GM18507 (cell line): ENCODE data around the gene LRRC3.

Experiments used
- DNase-seq: peaks from one replicate; pipeline ENCODE4 v3.0.0; 2011; ENCODE audit warnings: low read depth; ENCODE audit not compliant: insufficient read length; ENCODE audit errors: extremely low spot score
- FAIRE-seq: peaks from 2 replicates; lab custom pipeline; 2011; peaks lifted over from hg19 to GRCh38; lab: Jason Lieb, UNC

Gene LRRC3

DNA sequence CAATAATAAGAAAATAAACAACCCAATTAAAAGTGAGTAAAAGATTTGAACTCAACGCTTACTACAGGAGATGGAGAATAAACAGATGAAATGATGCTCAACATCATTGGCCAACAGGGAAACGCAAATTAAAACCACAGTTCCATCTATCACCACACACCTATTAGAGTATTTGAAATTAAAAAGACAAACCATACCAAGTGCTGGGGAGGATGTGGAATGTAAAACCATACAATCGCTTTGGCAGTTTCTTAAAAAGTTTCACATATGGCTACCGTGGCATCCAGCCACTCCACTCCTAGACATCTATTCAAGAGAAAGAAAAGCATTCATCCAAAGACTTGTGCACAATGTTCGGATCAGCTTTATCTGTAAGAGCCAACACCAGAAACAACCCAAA, 1.3 kb upstream of the LRRC3 start:
- FAIRE-seq: no peak
- DNase-seq: no peak

DNA sequence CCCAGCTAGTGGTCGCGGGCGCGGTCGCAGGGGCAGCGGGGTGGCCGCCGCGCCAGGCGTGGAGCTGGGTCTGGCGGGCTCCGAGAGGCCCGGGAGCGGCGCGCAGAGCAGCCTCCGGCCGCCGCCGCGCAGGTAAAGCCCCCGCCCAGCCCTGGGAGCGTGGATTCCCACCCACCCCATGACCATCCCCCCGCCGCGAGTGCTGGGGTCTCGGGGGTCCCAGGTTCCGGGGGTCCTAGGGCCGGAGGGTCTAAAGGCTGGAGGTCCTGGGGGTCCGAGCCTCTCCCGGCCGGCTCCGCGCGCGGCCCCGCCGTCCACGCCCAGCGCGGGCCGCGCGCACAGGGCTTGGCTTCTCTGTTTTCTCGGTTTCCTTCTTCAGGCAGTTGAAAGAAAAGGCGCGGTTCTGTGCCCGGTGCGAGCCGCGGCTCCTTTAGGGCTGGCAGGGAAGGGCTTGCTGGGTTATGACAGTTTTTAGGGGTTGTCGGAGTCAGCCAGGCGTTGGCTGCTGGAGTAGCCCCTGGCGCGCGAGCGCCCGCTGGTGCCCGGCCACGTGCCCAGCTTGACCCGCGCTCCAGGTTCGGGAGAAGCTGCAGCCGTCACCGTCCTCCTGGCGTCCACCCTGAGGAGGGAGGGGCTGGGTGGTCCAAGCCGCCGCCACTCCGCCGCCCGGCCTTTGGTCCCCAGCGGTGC, 359 bp downstream of the LRRC3 start:
- FAIRE-seq: no peak
- peak; percentile 28 for DNase-seq

DNA sequence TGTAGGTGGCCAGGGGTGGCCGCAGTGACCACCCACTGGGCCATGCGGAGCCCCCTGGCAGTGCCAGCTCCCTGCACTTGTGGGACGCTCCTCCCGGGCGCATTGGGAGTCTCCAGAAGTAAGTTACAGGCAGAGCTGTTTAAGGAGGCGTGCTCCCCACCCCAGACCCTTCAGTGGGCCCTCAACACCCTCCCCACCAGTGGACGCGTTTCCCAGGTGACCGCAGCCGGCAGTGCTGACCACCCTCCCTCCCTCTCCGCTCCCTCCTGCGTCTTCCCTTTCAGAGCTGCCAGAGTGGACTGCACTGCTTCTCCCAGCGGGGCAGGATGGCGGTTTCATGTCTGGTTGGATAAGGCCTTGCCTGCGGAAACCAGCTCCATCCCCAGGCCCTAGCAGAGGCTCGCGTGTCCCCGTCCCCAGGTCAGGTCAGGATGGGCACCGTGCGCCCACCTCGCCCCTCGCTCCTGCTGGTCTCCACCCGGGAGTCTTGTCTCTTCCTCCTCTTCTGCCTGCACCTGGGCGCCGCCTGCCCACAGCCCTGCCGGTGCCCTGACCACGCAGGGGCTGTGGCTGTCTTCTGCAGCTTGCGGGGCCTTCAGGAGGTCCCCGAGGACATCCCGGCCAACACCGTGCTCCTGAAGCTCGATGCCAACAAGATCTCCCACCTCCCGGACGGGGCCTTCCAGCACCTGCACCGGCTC, 1.1 kb downstream of the LRRC3 start:
- DNase-seq: no peak
- FAIRE-seq: no peak

DNA sequence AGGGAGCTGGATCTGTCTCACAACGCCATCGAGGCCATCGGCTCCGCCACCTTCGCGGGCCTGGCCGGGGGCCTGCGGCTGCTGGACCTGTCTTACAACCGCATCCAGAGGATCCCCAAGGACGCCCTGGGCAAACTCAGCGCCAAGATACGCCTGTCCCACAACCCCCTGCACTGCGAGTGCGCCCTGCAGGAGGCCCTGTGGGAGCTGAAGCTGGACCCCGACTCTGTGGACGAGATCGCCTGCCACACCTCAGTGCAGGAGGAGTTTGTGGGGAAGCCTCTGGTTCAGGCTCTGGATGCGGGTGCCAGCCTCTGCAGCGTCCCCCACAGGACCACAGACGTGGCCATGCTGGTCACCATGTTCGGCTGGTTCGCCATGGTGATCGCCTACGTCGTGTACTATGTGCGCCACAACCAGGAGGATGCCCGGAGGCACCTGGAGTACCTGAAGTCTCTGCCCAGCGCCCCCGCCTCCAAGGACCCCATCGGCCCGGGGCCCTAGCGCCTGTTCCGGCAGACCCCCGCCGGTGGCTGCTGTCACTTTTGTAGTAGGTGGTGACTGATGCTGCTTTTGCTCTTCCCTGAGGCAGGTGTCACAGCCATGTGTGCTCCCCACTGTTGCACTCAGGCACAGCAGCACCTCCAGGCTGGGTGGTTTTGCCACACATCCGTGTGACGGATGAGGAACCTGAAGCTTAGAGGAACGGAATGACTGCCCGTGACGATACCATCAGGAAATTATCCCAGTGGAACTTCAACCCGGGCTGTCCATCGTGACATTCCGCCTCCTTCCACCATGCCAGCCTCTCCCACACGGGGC, 1.8 kb downstream of the LRRC3 start:
- DNase-seq (no peak), FAIRE-seq (no peak)

DNA sequence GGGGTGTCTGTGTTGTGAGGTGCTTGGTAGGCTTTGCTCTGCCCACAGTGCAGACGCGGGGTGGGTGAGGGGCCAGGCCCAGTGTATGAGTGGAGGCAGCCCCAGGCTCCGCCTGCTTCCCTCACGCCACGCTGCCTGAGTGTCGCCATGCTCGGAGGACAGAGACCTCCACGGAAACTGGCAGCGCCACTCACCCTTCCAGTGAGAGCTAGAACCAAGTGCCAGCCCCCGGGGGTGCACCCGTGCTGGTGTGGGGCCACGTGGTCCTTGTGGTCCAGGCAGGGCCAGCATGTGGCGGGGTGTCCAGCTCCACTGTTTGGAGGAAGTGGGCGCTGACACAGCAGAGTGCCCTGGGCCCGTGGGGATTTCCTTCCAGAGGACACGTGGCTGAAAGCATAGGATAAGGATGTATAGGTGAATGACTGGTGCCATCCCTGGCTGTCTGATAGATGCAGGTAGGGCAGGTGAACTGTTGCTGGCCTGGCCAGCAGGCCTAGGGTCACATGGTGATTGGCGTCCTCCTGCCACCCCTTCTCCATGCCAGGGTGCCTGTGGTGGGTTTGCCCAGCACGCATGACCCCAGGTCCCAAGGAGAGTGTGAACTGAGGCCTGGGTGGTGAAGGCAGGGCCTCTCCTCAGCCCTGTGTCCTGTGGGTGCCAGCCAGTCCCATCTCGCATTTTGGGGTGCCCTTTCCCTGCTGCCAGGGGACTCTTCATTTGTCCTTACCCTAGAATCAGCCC, 3.8 kb downstream of the LRRC3 start:
- no peak for FAIRE-seq

DNA sequence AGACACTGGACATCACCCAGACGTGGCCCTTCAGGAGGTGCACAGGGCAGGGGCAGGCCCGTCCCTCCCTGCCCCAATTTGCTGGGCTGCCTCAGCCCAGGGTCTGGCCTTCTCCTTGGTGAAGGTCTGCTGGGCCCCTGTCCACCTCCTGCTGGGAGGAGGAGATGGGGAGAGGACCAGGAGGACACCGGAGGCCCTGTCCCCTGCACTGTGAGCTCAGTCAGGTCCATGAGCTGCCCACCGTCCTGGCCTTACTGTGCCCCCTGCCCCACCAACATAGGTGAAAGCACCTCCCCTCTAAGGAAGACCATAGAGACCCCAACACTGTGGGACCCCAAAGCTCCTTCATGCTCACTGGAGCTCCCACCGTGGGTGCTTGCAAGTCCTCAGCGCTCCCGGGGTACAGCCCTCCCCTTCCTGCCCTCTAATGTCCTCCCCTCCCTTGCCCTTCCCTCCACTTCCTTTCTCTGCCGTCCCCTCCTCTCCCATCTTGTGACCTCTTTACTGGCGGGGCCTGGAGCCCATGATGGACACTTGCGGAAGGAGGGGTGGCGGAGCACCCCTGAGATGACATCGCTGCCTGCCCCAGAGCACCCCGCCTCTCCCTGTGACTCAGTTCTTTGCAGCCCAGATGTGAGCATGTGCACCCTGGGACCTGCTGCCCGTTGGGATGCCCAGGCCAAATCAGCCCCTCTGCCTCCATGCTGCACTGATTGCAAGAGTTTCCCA, 4.6 kb downstream of the LRRC3 start:
- FAIRE-seq (no peak), DNase-seq (no peak)

More for the DNA sequence above, 3.8 kb downstream of the LRRC3 start:
- no peak for DNase-seq

DNA sequence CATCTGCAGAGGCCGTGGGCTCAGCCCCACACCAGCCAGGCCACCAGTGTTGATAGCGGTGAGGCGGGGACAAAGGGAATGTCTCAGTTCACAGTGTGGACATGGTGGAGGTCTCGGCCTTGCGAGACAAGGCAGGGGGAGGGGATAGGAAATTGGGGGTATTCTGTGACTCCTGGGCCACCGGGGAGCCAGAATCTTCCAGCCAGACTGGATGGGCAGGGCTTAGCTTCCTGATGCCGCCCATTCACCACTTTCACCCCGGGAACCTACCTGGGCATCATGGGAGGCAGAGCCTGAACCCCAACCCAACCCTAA, 5.1 kb downstream of the LRRC3 start:
- DNase-seq: no peak
- no peak for FAIRE-seq

DNA sequence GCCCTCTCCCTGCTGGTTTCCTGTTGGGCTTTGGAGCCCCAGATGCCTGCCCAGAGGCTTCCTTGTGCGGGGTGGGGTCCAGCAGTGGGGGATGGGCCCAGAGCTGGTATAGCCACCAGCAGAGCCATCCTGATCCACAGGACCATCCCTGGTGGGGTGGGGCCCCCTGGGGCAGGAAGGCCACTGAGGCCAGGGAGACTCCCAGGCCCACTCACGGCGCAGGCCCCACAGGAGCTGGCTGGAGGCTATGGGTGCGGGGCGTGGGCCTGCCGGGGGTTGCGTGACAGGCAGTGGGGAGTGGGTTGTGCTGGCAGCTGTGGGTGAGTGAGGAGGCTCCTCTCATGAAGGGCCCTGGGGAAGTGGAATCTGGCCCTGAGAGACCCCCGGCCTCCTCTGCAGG, 5.7 kb downstream of the LRRC3 start:
- no peak for FAIRE-seq
- no peak for DNase-seq

DNA sequence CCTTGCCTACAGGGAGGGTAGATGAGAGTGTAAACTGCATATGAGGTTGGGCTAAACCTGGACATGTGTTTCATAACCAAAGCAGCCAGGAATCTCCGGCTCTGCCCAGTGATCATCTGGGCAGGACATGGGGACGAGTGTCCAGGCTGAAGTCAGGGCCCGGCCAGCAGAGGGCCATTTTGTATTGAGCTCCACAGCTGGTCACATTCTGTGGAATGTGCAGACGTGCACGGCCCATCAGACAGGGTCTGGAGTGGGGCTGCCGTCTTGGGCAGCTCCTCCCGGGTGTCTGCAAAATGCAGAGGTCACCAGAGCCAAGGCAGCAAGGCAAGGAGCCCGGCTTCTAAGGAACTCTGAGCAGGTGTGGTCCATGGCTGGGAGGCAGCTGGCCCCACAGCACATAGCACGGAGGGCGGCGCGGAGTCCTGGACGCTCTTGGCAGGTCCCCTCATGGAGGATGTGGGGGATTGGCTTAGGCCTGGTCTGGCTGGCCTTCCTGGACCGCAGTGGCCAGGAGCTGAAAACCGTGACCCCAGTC, 6.2 kb downstream of the LRRC3 start:
- DNase-seq (no peak), FAIRE-seq (no peak)

DNA sequence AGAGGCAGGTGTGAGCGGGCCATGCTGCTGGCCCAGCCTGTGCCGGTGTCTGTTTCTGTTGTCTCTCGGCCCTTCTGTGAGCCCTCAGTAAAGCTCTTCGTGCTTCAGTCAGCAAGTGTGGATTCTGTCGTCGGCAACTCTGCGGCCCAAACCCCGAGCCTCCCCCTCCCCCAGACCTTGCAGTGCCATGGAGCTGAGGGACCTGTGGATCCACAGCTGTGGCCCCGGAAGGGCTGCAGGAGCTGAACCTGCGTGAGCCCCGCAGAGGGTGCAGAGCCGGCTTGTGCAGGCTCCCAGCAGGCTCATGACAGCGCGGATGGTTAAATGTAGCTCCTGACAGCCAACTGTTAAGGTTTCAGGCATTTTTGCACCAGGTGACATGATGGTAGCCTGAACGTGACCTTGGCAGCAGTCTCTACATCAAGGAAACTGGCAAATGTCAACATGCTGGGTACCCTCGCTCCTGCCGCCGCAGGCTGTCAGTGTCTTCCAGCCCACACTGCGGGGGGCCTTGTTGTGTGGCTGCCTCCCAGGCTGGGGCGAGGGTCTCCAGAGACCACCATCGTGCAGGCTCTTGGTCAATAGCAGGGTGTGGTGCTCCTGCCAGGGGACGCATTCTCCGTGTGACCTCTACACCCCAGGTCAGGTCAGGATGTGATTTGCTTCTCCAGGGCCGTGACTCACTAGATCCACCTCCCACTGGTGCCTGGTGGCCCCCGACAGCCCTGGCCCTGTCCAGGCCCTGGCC, 7.0 kb downstream of the LRRC3 start:
- no peak for DNase-seq
- no peak for FAIRE-seq

DNA sequence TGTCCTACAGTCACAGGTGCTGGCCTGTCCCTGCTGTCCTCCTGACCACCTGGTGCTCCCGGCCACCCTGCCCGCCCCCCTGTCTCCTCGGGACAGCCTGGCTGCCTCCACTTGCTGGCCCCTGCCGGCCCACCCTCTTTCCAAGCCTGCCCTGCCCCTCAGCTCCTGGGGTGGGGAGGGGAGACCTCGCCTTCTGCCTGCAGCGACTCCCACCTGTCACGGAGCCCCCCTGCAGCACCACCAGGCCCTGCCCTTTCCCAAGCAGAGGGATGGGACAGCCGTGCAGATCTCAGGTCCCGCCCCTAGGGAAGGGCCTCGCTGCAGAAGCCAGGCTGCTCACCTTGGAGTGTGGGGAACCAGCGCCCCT, 7.5 kb downstream of the LRRC3 start:
- DNase-seq: no peak
- no peak for FAIRE-seq

DNA sequence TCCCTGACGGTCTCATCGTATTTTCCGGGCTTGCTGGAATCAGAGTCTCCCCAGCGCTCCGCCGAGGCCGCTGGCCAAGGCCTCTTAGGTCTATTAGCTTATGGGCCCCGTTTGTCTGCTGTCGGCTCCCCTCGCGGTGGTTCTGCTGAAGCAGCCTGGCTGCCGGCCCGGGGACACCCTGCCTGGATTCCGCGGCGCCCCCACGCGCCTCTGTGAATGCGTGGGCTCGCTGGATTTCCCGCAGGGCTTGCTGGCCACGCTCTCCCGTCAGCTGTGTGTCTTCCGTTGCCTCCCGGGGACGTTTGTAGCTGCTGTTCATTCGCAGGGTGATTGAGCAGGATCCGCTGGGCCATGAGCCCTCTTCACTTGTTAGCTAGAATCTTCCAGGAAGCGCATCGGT, 8.4 kb downstream of the LRRC3 start:
- DNase-seq (no peak), FAIRE-seq (no peak)

DNA sequence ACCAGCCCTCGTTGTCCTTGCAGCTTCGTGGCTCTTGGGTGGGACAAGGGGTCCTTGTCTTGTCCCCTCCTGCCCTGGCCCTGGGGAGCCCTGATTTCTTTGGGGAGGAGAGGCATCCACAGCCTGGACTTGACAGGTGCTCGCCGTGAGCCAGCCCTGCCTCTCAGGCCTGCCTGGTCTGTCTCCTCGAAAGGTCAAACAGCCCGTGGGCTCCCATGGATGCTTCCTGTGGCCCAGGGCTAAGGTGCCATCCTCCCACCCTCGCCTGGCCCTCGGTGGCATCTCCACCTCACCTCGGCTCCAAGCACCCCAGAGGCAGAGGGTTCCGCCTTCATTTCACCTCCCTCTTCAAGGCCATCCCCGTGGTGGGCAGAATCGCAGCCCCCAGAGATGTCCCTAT, 9.0 kb downstream of the LRRC3 start:
- no peak for FAIRE-seq
- DNase-seq: no peak

DNA sequence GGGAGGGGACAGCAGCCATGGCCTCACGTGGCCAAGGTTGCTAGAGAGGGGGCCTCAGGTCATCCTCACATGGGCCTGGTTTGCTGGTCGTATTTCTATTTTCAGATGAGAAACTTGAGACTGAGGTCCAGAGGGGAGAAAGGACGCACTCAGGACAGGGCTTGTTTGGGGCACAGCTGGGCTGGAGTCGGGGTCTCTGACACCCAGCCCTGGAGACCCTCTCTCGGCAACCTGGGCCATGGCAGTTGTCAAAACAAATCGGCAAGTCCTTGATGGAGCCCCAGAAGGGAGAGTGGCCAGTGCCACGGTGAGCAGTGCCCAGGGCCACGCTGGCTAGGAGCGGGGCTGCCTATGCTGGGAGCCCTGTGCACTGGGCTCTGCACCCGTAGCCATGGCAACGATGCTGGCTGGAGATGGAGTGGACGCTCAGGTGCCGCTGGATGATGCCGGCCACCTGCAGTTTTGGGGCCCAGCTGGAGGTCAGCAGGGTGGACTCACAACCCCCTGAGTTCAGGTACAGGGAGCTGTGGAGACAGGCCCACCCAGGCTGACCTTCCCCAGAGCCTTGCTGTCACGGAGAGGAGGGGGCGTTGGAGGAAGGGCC, 11.1 kb downstream of the LRRC3 start:
- DNase-seq (no peak), FAIRE-seq (no peak)

DNA sequence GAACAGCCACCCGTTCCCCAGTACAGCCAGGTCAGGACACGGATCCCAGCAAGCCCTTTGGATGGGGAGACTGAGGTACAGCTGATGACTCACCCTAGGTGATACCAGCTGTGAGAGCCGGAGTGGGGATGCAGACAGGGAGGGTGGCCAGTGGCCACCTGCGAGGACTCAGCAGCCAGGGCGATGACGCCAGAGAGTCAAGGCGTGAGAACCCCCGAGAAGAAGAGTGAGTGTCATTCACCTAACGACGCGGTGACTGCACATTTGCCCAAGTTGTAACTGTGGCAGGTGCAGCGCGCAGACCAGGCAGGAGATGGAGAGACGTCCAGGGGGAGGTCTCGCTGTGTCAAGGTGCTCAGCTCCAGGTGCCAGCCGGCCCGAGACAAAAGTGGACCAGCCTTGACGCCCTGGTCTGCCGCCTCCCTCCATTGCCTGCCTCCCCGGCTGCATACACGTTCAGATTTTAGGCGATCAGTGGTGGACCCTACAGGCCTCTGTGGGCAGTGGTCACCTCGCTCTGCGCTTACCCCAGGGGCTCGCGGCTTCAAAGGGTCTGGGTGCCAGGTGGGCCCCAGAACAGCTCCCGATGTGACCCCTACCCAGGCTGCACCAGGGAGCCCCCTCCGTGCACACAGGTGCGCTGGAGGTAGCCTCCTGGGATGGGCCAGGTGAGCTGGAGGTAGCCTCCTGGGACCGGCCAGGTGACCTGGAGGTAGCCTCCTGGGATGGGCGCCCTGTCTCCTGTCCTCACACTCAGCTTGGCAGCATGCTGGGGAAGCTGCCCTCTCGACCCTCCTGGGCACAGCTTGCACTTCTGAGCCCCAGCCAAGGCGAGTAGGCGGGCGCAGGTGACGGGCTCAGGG, 11.9 kb downstream of the LRRC3 start:
- DNase-seq: no peak
- no peak for FAIRE-seq

DNA sequence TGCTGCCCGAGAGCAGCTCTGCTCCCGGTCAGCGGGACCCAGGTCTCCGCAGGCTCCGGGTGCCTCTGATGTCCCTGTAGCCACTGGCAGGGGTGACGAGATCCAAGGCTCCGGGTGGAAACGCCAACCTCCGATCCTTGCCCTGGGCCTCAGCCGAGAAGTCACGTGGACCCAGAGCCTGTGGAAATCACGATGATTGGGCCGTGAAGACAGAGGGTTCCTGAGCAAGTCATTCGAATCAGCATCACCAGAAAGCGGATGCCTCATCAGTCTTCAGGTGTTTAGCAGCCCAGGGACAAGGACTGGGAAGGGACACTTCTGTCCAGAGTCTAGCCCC, 12.5 kb downstream of the LRRC3 start:
- DNase-seq (no peak), FAIRE-seq (no peak)

DNA sequence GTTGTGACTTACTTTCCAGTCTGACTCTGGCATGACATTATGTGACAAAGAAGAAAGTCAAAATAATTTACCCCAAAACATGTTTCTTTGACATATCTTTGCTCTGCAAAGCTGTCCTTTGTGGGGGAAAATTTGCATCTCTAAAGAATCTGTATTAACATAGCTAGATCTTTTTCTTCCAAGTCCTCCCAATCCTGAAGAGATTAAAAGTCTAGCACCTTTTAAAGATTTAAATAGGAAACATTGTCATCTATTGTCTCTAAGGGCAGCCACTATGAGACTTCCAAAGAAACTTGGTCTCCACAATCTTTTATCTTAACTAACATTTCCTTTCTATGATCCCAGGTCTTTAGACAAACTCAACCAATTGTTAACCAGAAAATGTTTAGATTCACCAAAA, 16.0 kb downstream of the LRRC3 start:
- no peak for DNase-seq
- no peak for FAIRE-seq

DNA sequence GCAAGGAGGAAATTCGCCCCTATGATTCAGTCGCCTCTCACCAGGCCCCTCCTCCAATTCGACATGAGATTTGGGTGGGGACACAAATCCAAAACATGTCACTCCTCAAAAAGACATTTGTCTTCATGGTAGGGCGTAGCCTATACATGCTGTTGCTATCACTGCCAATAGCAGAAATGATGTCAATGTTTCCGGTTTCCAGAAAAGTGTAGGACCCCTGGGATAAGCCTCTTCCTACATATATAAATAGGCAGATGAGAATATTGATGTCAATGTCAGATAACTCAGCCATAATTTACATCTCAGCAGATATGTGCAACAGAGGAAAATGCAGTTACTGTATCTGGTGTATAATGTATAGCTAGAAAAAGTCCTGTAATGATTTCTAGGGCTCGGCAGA, 16.7 kb downstream of the LRRC3 start:
- DNase-seq (no peak), FAIRE-seq (no peak)
